Body of pancreas (tissue), 4 donors: ENCODE data around the gene GPR158. TPM values are rescaled to one million over a fixed set of nuclear protein-coding genes. Genes with fewer than 3 reads are reported as not detected.

Experiments used
- ATAC-seq: fragments of 150-250 bp; one replicate; pipeline ENCODE4 v1.9.1; 2016
- DNase-seq, 4 donors: peaks; one replicate each; pipeline ENCODE4 v3.0.0-alpha.2; 2019
- H3K27ac ChIP-seq, 4 donors: fragments of 200-600 bp; sonication (generic); 1 replicate in 3 of 4; 2 replicates in 1 of 4; pipeline versions ENCODE4 v1.5.1 to v1.6.1; 2016 to 2019; ENCODE audit warnings: mild to moderate bottlenecking in 1 of 4, mixed read lengths in 1 of 4, moderate library complexity in 1 of 4
- H3K27me3 ChIP-seq, 2 donors: fragments of 200-600 bp; sonication (generic); one replicate each; pipeline ENCODE4 v1.6.0; 2016; ENCODE audit warnings: mild to moderate bottlenecking in 1 of 2
- H3K36me3 ChIP-seq, 2 donors: fragments of 200-600 bp; sonication (generic); replicated peaks in 1 of 2; 2 replicates each; pipeline ENCODE4 v1.5.1; 2016; ENCODE audit warnings: low read depth in 2 of 2; ENCODE audit not compliant: insufficient read depth in 1 of 2
- H3K4me1 ChIP-seq: fragments of 200-600 bp; sonication (generic); one replicate; pipeline ENCODE4 v1.6.0; 2016
- H3K4me3 ChIP-seq, 2 donors: fragments of 200-600 bp; sonication (generic); 1 replicate in 1 of 2; 2 replicates in 1 of 2; pipeline ENCODE4 v1.5.1; 2016 to 2019
- H3K9me3 ChIP-seq, 3 donors: fragments of 200-600 bp; sonication (generic); 1 replicate in 2 of 3; 2 replicates in 1 of 3; pipeline ENCODE4 v1.5.1; 2016
- POLR2A ChIP-seq, 3 donors: fragments of 450-650 bp; IDR thresholded peaks; one replicate each; pipeline ENCODE4 v1.6.1; 2016; ENCODE audit warnings: antibody characterized with exemption in 3 of 3, mild to moderate bottlenecking in 2 of 3
- WGBS, 2 donors: methylation state at CpG; one replicate each; pipeline ENCODE4 v1.1.5; 2017; 5-methylcytosine and 5-hydroxymethylcytosine counted together
- intact Hi-C: fragments of 100-400 bp; cut with DNase I; formaldehyde crosslinking; loops from one replicate; pipeline ENCODE4 v1.15.1; 2023
- total RNA-seq, 2 donors: library from RNA; depleted of rRNA; stranded (reverse); fragments of >200 nt; gene quantifications; one replicate each; pipeline ENCODE4 v1.1.0, GENCODE V29; 2016
- TF ChIP-seq, protein P1 (sequence below), 7 experiments: fragments of 450-650 bp in 4 of 7; fragments of 200-600 bp in 3 of 7; sonication (generic) in 3 of 7; IDR thresholded peaks; one replicate each; pipeline ENCODE4 v1.5.1; 2016 to 2019; ENCODE audit warnings: antibody characterized with exemption in 7 of 7

The GPR158 gene
- total RNA-seq, 2 donors from 2014 or later, result 0.52 TPM; not detected in 1

DNA sequence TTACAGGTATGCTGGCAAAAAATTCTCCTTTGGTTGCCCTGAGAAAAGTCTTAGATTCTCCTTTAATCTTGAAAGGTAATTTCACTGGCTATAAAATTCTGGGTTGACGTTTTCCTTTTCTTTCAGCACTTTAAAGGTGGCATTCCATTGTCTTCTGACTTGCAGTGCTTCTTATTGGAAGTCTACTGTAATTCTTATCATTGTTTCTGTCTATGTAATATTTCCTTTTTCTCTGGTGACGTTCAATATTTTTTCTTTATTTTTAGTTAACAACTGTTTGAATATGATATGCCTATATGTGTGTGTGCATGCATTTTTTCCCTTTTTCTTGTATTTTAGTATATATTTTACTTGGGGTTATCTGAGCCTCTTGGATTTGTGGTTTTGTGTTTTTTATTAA, 111.0 kb downstream of the GPR158 start:
- Histone ChIP-seq H3K36me3 (no peaks in the 10 kb centered on the region), H3K4me1 (no peaks in the 10 kb centered on the region), H3K9me3 (no peaks in the 10 kb centered on the region), H3K4me3 (no peak overlapping the region), H3K27me3 (no peaks in the 10 kb centered on the region), H3K27ac (no peak overlapping the region)
- TF ChIP-seq, protein P1, sequence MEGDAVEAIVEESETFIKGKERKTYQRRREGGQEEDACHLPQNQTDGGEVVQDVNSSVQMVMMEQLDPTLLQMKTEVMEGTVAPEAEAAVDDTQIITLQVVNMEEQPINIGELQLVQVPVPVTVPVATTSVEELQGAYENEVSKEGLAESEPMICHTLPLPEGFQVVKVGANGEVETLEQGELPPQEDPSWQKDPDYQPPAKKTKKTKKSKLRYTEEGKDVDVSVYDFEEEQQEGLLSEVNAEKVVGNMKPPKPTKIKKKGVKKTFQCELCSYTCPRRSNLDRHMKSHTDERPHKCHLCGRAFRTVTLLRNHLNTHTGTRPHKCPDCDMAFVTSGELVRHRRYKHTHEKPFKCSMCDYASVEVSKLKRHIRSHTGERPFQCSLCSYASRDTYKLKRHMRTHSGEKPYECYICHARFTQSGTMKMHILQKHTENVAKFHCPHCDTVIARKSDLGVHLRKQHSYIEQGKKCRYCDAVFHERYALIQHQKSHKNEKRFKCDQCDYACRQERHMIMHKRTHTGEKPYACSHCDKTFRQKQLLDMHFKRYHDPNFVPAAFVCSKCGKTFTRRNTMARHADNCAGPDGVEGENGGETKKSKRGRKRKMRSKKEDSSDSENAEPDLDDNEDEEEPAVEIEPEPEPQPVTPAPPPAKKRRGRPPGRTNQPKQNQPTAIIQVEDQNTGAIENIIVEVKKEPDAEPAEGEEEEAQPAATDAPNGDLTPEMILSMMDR (IDR thresholded peaks at IDR 0.05), result no peak
- no peak for TF ChIP-seq POLR2A (IDR thresholded peaks at IDR 0.05)
- 48 to 59% methylated on average over 2 of the region's 2 CpGs for WGBS, 2 donors
- DNase-seq (no peak), ATAC-seq (no peak)
- intact Hi-C loops, result no loop called here

DNA sequence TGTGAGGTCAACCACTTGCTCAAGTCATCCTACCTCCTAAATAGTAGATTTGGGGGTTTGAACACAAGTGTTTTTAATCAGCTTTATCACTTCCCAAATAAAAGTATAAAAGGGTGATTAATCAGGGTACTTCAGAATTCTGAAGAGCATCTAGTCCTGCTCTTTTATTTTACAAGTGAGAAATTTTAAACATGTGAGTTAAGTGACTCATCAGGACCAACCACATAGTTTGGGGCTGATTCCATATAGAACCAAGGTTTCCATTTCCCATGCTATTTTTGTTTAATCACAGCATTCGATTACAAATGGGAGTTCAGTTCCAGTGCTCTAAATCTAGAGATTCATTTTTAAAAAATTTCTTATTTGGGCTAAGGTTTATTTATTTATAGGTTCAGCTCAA, 113.4 kb downstream of the GPR158 start:
- H3K27ac ChIP-seq, result no peak overlapping the region
- no peaks in the 10 kb centered on the region for H3K36me3 ChIP-seq
- 42 to 46% methylated on average over 1 of the region's 1 CpG for WGBS, 2 donors
- no peaks in the 10 kb centered on the region for H3K4me1 ChIP-seq
- intact Hi-C loops, result no loop called here
- no peaks in the 10 kb centered on the region for H3K9me3 ChIP-seq
- TF ChIP-seq, protein P1 (IDR thresholded peaks at IDR 0.05), result no peak
- TF ChIP-seq POLR2A (IDR thresholded peaks at IDR 0.05), result no peak
- no peak for DNase-seq
- no peaks in the 10 kb centered on the region for H3K27me3 ChIP-seq
- no peak overlapping the region for H3K4me3 ChIP-seq
- ATAC-seq, result no peak

DNA sequence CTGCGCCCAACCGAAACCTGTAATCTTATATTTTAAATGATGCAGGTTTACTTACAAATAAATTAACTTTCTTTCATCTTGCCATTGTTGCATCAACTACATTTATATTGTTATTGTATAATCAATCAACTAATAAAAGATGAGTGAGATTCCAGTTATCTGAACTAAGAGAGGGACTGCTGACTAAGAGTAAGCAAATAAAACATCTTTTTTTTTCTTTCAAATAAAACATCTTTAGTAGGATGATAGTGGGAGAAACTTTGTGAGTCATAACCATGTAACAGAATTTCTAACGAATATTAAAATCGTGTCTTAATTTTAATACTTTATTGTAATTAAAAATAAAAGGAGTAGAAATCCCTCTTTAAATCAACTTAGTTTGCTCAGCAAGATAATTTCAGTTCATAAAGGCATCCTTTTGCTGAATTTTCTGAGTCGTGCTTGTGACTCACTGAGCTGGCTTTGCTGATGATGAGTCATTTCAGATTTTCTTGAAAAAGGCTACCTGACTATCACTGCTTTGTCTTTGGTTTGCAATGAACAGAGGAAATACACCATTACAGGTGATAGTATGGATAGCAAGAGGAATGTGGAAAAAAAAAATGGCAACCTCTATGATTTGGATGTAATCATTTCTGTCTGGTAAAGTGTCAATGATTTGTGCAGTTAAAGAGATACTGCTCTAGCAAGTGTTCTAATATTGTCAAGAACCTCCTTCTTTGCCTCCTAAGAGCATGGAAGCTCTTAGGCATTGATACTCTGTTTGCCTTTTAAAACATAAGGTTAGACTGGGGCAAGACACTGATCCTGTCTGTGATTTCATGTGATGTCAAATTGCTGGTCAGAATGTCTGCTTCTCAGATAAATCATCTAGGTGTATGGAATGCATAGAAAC, 119.5 kb downstream of the GPR158 start:
- Histone ChIP-seq H3K9me3 (no peaks in the 10 kb centered on the region), H3K4me1 (no peaks in the 10 kb centered on the region), H3K27me3 (no peaks in the 10 kb centered on the region), H3K27ac (no peak overlapping the region), H3K36me3 (no peaks in the 10 kb centered on the region), H3K4me3 (no peak overlapping the region)
- WGBS, 2 donors, result 77 to 84% methylated on average over 5 of the region's 5 CpGs
- no peak for DNase-seq
- ATAC-seq, result no peak
- TF ChIP-seq, protein P1 (IDR thresholded peaks at IDR 0.05), result no peak
- no peak for TF ChIP-seq POLR2A (IDR thresholded peaks at IDR 0.05)
- intact Hi-C loops, result no loop called here

DNA sequence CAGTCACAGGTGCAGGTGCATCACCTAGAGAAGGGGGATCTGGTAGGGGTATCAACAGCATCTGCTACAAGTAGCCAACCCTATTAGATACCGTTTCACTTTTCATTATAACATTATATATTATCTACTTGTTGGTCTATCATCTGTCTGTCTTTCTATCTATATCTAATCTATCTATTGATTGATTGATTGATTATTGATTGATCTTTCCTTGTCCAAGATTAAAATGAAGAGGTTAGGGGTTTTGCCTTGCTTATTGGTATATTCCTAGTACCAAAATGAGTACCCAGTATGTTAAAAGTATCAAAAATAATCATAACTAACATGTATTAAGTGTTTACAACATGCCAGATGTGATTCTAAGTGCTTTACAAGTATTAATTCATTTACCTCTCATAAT, 121.5 kb downstream of the GPR158 start:
- no peaks in the 10 kb centered on the region for H3K9me3 ChIP-seq
- ATAC-seq, result no peak
- H3K27me3 ChIP-seq, result no peaks in the 10 kb centered on the region
- WGBS, 2 donors, result 47 to 58% methylated on average over 1 of the region's 1 CpG
- intact Hi-C loops, result no loop called here
- no peak overlapping the region for H3K4me3 ChIP-seq
- H3K4me1 ChIP-seq, result no peaks in the 10 kb centered on the region
- DNase-seq, result no peak
- TF ChIP-seq, protein P1 (IDR thresholded peaks at IDR 0.05), result no peak
- TF ChIP-seq POLR2A (IDR thresholded peaks at IDR 0.05), result no peak
- no peaks in the 10 kb centered on the region for H3K36me3 ChIP-seq
- no peak overlapping the region for H3K27ac ChIP-seq

DNA sequence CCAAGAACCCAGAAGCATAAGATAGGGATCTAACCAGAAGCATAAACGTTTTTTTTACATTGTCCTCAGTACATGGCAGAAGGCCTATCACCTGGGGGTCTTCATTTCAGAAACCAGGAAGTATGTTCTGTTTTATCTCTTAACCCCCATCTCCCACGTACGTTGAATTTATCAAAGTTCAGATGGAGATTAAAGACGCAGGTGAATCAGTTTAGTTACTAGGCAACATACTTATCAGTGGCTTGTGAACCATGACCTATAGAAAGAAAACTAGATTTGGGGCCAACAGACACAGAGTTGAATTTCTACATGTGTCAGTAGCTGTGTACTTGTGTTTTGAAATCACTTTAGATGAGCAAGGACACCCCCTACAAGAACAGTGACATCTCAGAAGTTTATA, 122.7 kb downstream of the GPR158 start:
- H3K36me3 ChIP-seq, result no peaks in the 10 kb centered on the region
- no peak for TF ChIP-seq POLR2A (IDR thresholded peaks at IDR 0.05)
- TF ChIP-seq, protein P1 (IDR thresholded peaks at IDR 0.05), result no peak
- no peaks in the 10 kb centered on the region for H3K4me1 ChIP-seq
- H3K27me3 ChIP-seq, result no peaks in the 10 kb centered on the region
- DNase-seq, result no peak
- intact Hi-C loops, result no loop called here
- no peak for ATAC-seq
- no peak overlapping the region for H3K27ac ChIP-seq
- H3K9me3 ChIP-seq, result no peaks in the 10 kb centered on the region
- WGBS, 2 donors, result 11 to 30% methylated on average over 4 of the region's 4 CpGs
- no peak overlapping the region for H3K4me3 ChIP-seq
